Measurements from ENCODE around the gene SALL2.
A peak's percentile ranks its signal among the peaks of the same experiment; 100 is the strongest.
"Not testable (repeated sequence)": the region's sequence is repeated elsewhere in the genome, so short reads cannot be mapped to it uniquely, and the experiment has no call there.

Gene SALL2

DNA sequence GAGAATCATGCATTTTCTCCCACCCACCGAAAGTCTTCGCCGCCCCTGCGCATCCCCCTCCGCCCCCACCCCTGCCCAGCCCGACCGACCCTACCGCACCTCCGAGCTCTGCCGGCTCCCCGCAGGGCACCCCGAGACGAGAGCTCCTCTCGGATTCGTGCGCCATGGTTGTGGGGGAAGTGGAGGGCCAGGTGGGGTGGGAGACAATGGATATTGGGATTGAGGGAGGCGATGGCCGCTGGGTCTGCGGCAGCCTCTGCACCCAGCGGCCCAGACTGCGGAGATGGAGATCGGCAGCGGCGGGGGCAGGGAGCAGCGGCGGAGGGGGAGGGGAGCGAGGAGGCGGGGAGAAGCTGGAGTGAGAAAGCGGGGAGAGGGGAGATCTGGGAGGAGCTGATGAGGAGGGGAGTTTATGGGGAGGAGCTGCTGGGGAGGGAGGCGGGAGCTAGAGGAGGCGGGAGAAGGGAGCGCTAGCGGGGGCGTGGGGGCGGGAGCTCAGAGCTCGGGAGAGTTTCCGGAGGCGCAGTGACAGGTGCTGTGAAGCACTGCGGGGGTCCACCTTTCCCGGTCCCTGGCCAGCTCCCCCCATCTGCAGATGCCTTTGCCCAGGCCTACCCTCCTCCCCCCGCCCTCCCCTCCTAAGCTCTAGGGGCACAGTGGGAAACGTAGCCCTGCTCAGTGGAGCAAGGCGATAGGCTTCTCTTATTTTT lies at the start of gene SALL2:
SALL2 (minus strand) TSS at position 385 of the 710 bp plus-strand sequence; CDS start at position 166, 219 bp downstream.
- DNase-seq, result peak; percentile 97 to 98

DNA sequence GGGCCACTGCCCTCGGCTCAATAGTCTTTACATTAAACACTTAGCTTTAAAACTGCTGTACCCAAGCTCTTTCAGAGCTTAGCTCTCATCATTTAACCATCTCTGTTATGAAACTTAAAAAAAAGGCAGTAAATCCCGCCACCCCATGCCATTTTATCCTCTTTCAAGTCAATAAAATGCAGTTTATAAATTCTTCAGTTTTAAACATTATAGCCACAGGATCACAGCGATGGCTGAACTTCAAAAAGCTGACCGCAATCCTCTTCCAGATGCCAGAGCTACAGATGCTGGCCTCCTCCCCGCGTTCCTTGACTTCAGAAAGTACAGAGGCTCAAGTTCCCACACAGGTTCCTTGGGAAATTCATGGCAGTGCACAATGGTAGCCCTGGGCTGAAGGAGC lies 49.5 kb upstream of the SALL2 start:
- no peak for DNase-seq

DNA sequence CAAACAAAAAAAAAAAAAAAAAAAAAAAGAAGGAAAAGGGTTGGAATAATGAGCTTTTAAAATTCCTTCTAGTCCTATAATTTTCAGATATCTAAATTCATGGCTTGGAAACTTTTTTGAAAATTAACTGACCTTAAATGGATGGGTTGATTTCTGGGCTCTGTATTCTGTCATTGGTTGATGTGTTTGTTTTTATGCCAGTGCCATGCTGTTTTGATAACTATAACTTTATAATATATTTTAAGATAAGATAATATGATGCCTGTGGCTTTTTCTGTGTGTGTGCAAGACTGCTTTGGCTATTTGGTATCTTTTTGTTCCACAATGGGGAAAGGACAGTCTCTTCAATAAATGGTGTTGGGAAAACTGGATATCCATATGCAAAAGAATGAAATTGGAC lies 46.5 kb upstream of the SALL2 start:
- no peak for DNase-seq

DNA sequence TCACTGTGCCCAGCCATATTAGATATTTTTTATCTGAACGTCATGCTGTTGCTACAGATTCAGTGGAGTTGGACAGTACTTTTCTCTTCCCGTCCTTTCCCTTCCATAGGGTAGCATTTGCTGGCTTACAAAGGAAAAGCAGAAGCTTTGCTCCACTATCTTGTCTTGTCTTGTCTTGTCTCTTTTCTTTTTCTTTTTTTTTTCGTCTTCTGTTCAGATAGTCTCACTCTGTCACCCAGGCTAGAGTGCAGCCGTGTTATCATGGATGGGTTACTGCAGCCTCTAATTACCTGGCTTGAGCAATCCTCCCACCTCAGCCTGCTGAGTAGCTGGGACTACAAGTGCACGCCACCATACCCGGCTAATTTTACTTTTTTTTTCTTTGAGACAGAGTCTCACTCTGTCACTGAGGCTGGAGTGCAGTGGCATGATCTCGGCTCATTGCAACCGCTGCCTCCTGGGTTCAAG lies 32.6 kb upstream of the SALL2 start:
- DNase-seq, result no peak

DNA sequence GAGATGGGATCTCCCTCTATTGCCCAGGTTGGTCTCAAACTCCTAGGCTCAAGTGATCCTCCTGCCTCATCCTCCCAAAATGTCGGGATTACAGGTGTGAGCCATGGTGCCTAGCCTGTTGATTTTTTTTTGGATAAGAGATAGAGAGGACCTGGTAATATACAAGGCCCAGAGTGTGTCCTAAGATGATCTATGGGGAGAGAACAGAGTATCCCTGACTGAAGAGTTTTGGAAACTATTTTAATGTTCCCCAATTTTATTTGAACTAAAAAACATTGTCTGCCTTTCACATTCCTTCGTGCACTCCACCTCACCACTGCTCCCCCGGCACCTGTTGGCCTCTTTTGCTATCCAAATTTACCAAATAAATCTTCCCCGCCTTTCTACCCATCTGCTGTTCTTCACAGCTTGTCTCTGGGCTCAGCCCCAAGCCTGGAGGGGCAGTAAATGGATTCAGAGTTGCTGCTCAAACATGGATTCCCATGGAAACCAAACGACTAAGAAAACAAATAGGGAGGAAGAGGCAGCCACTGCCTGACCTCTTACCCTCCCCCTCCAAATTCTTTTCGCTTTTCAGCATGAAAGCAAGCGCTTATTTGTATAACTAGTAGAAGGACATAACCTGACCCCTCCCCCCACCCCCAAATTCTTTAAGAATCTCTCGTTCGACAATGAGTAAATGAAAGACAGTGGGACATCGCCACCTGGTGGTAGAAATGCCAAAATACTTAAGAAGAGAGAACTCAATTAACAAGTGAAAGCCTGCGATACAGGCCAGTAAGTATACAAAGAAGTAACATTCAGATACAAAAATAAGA lies 31.1 kb upstream of the SALL2 start:
- DNase-seq, result peak; percentile 92 to 93

DNA sequence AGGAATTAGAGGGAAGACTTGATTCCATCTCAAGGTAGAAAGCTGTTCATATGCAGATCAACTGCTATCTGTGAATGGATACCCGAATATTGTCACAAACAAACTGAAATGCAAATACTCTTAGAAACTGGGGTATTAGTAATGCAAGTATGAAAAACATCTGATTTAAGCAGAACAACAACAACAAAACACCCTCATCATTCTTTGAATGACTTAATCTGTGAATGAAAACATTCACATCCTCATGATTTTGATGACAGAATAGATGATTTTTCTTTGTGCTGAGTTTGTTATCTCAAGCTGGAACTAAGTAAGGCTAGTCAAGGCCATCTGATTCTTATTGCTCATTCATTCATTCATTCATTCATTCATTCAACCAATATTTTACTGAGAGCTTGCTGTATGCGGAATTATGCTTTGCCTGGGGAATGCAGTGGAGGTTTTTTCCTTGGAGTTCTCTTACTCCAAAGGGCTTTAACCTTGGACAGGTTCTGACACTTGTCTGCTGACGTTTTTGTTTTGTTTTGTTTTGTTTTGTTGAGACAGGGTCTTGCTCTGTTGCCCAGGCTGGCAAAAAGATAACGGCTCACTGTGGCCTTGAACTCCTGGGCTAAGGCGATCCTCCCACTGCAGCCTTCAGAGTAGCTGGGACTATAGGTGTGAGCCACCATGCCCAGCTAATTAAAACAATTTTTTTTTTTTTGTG lies 30.4 kb upstream of the SALL2 start:
- DNase-seq, result no peak

DNA sequence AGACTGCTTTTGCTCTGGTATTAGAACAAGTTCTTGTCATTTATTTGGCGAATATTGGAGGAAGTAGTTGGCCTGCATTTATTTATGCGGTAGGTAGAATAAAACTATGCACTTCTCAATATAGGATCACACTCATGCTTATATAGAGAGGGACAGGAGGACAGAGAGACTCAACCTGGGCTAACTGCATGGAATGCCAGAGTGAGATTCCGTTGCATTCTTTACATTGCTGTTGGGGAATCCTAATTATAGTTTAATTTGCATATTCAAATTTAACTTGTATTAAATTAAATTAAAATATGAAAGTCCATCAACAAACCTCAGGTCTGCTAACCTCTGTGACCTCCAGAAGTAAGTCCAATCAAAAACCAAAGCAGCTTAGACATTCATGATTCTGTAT lies 27.1 kb upstream of the SALL2 start:
- no peak for DNase-seq

DNA sequence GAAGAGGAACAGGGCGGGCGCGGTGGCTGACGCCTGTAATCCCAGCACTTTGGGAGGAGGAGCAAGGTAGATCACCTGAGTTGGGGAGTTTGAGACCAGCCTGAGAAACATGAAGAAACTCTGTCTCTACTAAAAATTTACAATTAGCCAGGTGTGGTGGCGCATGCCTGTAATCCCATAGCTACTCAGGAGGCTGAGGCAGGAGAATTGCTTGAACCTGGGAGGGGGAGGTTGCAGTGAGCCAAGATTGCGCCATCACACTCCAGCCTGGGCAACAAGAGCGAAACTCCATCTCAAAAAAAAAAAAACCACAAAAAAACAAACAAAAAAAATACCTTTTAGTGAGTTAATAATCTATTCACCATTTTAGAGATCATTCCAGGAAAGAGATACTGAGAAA lies 18.4 kb upstream of the SALL2 start:
- not testable (repeated sequence) for DNase-seq

DNA sequence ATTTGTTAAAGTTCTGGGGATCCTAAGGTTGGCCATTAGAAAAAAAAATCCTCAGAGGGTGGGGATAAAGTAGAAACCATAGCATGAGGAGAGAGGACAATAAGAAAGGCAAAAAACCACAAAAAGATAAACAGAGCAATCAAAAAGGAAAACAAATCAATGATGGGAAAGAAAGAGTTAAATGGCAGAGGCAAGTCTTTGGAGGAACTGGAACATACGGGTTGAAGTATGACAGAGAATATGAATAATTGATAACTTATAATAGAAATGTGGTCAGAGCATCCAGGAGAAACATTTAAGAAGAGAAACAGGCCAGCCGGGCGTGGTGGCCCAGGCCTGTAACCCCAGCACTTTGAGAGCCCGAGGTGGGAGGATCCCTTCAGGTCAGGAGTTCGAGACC lies 17.8 kb upstream of the SALL2 start:
- no peak for DNase-seq

DNA sequence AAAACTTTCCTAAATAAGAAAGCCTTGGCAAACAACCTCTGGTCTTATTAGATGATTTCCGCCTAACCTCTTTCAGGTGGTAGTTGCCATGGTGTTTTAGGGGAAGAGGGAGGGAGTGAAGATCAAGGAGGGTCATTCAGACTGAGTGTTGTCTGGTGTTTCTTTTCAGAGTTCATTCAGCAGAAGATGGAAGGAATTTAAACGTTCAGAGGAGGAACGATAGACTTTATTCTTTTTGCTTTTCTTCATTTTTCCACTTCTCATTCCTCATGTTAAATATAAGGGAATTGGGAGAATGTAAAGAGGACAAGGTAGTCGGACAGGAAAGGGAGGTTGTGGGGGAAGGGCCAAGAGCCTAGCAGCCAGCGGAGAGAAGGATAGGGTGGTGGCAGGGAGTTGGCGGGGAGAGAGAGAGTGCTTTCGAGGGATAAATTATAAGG lies 17.4 kb upstream of the SALL2 start:
- DNase-seq, result peak in 1 of 2 experiments; percentile 40

DNA sequence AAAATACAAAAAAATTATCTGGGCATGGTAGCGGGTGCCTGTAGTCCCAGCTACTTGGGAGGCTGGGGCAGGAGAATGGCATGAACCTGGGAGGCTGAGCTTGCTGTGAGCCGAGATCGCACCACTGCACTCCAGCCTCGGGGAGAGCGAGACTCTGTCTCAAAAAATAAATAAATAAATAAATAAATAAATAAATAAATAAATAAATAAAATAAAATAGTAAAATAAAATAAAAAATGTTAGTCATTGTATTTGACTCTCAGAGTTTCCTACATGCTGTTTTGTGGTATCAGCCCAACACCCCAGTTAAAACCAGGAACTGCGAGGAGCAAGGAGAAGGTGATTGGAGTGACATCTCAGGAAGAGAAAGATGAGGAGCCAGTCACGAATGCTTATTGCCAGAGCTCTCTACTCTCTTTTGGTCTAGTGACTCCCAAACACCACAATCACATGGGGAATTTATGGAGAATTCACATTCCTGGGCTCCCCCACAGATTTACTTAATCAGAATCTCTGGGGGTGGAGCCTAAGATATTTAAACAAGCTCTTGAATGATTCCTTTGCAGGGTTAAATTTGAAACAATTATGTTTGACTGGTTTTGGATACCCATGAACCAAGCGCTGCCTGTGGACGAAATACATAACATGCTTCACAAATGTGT lies 15.4 kb upstream of the SALL2 start:
- DNase-seq, result no peak

DNA sequence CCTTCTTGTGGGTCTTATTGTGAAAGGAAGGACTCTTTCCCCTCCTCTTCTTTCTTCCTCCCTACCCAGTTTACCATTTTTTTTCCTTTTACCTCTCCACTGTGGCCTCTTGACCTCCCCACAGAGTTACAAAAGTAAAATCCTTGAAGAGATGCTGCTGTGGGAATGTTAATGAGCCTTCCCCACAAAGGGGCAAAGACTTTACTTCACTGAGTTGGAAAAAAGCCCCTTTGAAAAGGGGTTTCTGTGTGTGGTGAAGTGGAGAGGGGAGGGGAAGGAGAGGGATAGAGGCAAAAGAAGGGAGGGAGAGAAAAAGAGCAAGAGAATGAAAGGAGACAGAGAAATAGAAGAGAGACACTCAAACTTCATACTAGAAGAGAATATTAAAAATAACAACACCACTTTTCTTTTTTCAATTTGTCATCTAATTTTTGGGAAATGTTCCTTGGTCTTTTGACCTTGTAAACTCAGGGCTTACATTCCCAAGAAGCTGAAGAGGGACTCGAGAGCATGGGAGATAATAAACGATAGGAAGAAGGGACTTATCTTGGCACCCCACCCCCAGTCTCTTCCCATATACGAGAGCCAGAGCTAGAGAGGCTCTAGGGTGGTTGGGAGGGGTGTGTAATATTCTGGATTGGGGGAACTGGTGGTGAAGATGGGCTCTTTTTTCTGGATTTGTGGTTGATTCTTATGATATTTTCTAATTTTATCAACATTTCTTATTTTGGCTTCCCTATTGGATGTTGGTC lies 13.2 kb upstream of the SALL2 start:
- no peak for DNase-seq

DNA sequence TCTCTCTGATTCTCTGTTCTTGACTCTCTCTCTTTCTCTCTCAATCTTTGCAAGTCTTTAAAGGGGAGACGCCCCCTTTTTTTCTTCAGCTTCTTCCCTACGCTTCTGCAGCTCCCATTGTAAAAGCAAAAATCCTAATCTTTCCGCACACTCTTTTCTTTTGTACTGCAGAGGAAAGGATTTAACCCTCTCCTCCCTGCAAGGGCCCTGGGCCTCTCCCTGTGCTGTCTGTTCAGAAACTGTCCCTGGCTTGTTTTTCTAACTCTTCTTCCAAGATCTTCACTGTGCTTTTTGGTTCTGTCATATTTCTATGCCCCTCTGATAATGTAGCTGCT lies 10.9 kb upstream of the SALL2 start:
- DNase-seq, result no peak

DNA sequence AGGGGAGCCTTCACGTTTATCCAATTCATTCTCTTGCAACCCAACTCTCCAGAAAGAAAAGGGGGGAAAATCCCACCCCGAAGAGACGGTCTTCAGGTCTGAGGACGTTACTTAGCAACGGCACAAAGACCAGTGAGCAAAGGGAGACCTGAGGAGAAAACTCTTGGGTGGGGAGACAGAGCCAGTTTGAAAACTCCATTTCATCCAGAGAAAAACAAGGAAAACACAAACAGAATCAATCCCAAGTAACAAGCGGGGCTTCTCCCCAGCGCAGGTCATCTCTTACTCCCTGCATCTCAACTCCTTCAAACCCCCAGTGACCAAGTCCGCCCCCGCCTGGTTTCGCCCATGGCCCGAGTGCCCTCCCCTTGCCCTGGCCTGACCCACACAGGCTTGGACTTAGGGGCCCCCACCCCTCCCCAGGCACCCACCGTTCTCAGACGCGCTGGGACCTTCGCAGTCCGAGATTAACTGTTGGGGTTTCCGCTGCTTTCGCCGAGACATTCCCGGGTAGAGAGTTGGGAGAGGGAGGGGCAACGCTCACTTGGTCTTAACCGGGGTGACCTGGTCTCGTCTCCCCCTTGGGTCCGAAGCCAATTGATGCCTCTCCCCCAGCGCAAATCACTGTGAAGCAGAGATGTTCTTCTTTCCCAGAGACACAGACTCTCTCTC lies 10.4 kb upstream of the SALL2 start:
- peak in 1 of 2 experiments; percentile 35 for DNase-seq

DNA sequence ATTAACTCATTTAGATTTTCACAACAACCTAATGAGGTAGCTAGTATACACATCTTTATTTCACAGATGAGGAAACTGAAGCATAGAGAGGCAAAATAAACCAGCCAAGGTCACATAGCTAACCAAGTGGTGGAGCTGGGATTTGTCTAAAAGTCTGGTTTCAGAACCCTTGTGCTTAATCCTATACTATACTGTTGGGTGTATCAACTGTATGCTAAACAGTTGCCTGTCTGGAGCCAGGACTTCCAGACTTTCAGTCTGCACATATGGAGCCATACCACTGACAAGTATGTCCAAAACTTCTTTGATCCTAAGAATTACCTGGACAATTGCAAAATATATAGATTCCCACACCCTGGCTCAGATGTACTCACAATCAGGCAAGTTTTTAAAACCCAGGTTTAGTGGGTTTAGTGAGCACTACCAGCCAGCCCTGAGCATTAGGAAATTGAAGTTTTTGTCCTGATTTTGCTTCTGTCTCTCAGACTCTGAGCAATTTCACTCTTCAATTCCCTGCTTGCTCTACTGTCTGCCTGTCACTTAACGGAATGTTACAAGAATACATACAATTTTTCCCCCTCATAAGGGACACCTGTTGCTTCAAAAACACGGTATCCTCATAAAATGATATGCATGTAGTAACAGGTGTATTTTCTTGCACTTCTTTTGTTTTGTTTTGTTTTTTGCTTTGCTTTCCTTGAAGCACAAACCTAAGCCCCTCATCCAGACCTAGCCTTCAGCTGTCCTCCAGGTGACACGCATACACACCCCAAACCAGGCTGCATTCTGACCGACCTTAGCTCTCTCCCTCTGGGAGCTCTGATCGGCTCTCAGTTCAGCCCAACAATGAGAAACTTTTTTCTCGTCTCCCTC lies 9.6 kb upstream of the SALL2 start:
- DNase-seq, result no peak

DNA sequence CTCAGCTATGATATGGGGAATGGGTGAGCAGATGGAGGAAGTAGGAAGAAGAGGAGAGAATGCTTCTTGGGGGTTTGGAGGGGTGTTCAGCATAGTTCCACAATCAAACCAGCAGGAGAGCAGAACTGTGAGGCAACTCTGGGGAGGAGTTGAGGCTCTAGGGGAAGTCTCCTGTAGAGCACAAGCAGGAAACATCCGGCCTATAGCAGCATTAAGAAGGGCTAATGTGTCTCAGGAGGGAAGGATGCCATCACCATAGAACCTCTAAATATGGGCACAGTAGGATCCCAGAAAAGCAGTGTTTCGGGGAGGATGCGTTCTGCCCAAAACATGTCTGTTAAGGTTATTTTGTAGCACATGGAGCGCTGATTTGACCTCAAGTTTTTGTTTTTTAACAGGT lies 8.4 kb upstream of the SALL2 start:
- no peak for DNase-seq

DNA sequence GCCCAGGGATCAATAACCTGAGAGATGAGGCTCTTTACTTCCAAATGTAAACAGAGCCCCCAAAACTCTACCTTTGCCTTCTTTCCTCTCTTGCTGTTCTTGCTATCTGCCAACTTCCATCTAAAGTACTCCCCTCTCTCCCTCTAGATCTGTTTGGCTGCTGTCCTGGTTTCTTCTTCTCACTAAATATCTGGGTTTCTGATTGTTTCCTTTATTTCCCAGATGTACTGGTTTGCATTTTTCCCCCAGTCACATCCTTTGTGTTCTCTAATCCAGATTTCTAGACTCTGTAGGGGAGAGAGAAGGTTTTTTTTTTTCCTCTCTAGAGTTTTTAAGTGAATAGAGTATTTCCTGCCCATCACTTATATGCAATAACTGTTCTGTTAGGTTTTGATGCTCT lies 7.1 kb upstream of the SALL2 start:
- no peak for DNase-seq

DNA sequence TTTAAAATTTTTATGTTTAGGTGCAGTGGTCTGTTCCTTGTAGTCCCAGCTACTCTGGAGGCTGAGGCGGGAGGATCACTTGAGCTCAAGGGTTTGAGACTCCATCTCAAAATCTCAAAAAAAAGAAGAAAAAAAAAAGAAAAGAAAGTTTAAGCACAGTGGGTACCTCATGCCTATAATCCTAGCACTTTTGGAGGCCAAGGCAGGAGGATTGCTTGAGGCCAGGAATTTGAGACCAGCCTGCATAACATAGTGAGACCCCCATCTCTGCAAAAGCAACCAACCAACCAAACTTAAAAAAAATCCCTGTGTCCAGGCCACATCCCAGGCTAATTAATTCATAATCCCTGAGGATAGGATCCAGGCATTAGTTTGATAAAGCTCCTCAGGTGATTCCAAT lies 3.4 kb upstream of the SALL2 start:
- DNase-seq, result no peak

DNA sequence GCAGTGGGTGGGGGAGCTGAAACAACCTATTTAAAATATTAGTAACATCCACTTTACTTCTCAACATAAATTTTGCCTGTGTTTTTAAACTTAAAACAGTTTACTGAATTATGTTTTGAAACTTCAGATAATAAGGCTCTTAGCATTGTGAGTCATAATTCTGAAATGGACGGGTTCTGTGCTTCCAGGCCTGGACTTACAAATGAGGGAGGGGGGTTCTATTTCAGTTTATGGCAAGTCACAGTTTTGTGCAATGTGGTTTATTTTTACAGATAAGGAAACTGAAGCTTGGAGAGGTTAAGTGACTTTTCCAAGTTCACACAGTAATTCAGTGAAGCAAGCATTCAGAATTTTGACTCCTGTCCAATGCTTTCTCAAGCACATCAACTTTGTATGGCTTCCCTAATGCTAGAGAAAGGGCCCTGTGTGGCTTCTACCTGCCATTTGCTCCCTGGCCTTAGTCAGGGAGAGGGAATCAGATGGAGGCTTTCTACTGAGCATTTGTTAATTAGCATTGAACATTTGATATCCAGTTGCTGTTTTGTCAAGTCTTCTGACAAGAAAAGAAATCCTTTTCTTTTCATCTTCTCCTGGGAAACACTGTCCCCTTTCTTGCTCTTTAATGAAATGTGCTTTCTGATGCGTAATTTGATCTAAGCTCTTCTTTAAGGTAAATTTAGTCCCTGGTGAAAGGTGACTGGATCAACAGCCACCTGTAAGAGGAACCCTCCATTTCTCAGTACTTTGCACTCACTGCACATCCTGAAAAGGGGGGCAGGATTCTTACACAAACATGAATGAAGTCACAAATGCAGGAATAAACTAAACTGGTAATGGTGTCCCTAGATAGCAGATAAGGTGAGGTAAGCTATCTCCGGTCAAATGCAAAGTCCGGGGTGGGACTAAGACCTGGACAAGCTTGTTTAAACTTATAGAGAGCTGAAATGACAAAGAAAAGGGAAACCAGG lies 2.5 kb upstream of the SALL2 start:
- no peak for DNase-seq

DNA sequence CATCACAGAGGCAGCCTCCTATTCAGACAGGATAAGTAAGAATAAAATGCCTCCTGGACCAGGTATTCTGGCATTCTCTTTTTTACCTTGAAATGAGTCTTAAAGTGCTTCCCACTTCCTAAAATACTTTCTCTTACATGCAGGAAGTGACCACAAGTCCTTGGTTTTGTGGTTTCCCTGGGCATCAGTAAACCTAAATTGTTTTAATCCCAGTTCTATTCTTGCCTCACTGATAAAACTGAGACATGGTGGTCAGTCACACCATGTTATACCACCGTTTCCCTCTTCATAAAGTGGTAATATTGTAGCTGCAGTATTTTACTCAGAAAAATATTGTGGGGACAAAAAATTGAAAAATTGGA lies 1.2 kb upstream of the SALL2 start:
- DNase-seq, result no peak

All from NCI-H524 (cell line).